Keratinocyte (primary cell): ENCODE results near the gene TNFRSF14.

Experiments
- EZH2 ChIP-seq: IDR thresholded peaks from one replicate; pipeline ENCODE4 v1.6.1; 2012; ENCODE audit warnings: inconsistent platforms, mild to moderate bottlenecking, low read length, moderate library complexity
- TF ChIP-seq, protein P1 (sequence below), 3 experiments: IDR thresholded peaks in 1 of 3; conservative IDR thresholded peaks in 1 of 3; optimal IDR thresholded peaks in 1 of 3; 2 replicates in 2 of 3; 3 replicates in 1 of 3; pipeline versions ENCODE3 to v1.5.1; 2011; ENCODE audit warnings: low read length in 3 of 3, mild to moderate bottlenecking in 3 of 3, moderate library complexity in 2 of 3, control low read depth in 1 of 3, inconsistent platforms in 1 of 3; ENCODE audit not compliant: insufficient read depth in 2 of 3; ENCODE audit errors: extremely low read depth in 1 of 3

DNA sequence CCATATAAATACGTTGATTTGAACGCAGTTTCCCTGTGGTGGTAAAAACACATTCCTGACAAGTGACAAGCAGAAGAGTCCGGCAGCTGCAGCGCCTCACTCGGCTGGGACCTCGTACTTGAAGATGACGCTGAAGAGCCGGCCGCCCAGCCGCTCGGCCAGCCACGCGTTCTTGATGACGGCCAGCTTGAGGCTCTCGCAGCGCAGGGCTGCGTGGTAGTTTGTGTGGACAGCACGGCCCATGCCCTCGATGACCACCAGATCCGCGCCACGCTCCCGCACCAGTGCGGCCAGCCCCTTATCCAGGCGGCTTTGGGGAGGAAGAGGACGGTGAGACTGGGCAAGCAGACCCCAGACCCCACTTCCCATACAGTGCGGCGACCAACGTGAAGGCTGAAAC, 47.4 kb upstream of the TNFRSF14 start:
- TF ChIP-seq, protein P1, sequence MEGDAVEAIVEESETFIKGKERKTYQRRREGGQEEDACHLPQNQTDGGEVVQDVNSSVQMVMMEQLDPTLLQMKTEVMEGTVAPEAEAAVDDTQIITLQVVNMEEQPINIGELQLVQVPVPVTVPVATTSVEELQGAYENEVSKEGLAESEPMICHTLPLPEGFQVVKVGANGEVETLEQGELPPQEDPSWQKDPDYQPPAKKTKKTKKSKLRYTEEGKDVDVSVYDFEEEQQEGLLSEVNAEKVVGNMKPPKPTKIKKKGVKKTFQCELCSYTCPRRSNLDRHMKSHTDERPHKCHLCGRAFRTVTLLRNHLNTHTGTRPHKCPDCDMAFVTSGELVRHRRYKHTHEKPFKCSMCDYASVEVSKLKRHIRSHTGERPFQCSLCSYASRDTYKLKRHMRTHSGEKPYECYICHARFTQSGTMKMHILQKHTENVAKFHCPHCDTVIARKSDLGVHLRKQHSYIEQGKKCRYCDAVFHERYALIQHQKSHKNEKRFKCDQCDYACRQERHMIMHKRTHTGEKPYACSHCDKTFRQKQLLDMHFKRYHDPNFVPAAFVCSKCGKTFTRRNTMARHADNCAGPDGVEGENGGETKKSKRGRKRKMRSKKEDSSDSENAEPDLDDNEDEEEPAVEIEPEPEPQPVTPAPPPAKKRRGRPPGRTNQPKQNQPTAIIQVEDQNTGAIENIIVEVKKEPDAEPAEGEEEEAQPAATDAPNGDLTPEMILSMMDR (optimal IDR thresholded peaks at IDR 0.05 in 1 of 3, IDR thresholded peaks at IDR 0.05 in 1 of 3, conservative IDR thresholded peaks at IDR 0.05 in 1 of 3; ENCODE audit: extremely low read depth in 1 of 3, insufficient read depth in 2 of 3, low read length in 3 of 3), result no peak
- no peak for TF ChIP-seq EZH2
